Measurements from ENCODE around the gene SLC25A25. TPM values are rescaled to one million over a fixed set of nuclear protein-coding genes. Genes with fewer than 3 reads are reported as not detected.

Gene SLC25A25
- total and polyA plus RNA-seq, 9 of the 15 experiments (the other 6 are each of a cell fraction or from before 2014, with no cell fraction given): 0.07 to 35.9 (median 23.2) TPM

- Histone ChIP-seq H3K9me3 (replicated peaks; ENCODE audit: control insufficient read depth, insufficient read depth, low read depth, low read length) (no peaks in the 10 kb centered on the region), H3K9me1 (ENCODE audit: control insufficient read depth, insufficient read depth, low read length) (no peaks in the 10 kb centered on the region), H3K4me1 (replicated peaks in 1 of 2; ENCODE audit: control insufficient read depth in 2 of 2, insufficient read depth in 2 of 2, low read length in 2 of 2) (peaks cover 54 to 56% of the 10 kb centered on the region in 2 experiments), H3K27me3 (ENCODE audit: control insufficient read depth in 2 of 2, insufficient read depth in 2 of 2, low read length in 2 of 2) (no peaks in the 10 kb centered on the region), H3K27ac (ENCODE audit: extremely low read depth, low read depth, low read length) (no peak overlapping the region; the same call in 2 of the 3 replicates), H3K4me2 (ENCODE audit: insufficient read depth, low read length) (no peak overlapping the region), H4K20me1 (replicated peaks; ENCODE audit: control insufficient read depth, insufficient read depth, low read length) (no peaks in the 10 kb centered on the region), H3K79me2 (ENCODE audit: control insufficient read depth, insufficient read depth, low read length) (peaks cover 95% of the 10 kb centered on the region), H2AFZ (ENCODE audit: low read depth, low read length) (no peak overlapping the region), H3K9ac (ENCODE audit: insufficient read depth in 1 of 2, low read depth in 2 of 2, low read length in 2 of 2) (no peak overlapping the region), H3K36me3 (ENCODE audit: control insufficient read depth, insufficient read depth, low read length) (peaks cover 71% of the 10 kb centered on the region), H3K4me3 (no peak overlapping the region)
- POLR2A ChIA-PET: no interaction called here
- CTCF ChIA-PET (ENCODE audit: low intra/inter-chr PET ratio): no interaction called here
- ATAC-seq (no peak), FAIRE-seq (peak; percentile 44), DNase-seq (ENCODE audit: extremely low read depth in 1 of 4, low spot score in 3 of 4) (no peak)
- BruUV-seq (replicated peaks): no TSS peak
- 90% methylated on average over 3 of the region's 4 CpGs for whole genome bisulfite sequencing (ENCODE audit: insufficient coverage, low coverage, missing lambda C conversion rate)
- in situ Hi-C loops (cut with MboI): no loop called here
- TF ChIP-seq ZNF239 (CRISPR knock-in tag; IDR thresholded peaks at IDR 0.05) (no peak), U2AF2 (optimal IDR thresholded peaks at IDR 0.05; ENCODE audit: low read depth, low read length) (no peak), DMBX1 (CRISPR knock-in tag; IDR thresholded peaks at IDR 0.05; ENCODE audit: borderline replicate concordance) (no peak), RBM34 (IDR thresholded peaks at IDR 0.05; ENCODE audit: borderline replicate concordance, insufficient read depth, low read length) (no peak), YBX1 (IDR thresholded peaks at IDR 0.05) (no peak), MCM7 (IDR thresholded peaks at IDR 0.05) (no peak), HMGXB4 (CRISPR knock-in tag; IDR thresholded peaks at IDR 0.05) (no peak), ZNF324 (CRISPR knock-in tag; IDR thresholded peaks at IDR 0.05) (no peak), NCOA6 (IDR thresholded peaks at IDR 0.05) (no peak), MED1 (CRISPR knock-in tag; IDR thresholded peaks at IDR 0.05; ENCODE audit: borderline replicate concordance) (no peak), WHSC1 (IDR thresholded peaks at IDR 0.05; ENCODE audit: low read length) (no peak), NKRF (IDR thresholded peaks at IDR 0.05; ENCODE audit: borderline replicate concordance) (no peak)
- intact Hi-C loops (cut with micrococcal nuclease): no loop called here
These were observed 17.9 kb downstream of the SLC25A25 start for GRCh38 chr9:128085943-128086342.
